GM19397 (cell line): ENCODE data around the gene LCP2.

Experiments
- ATAC-seq: cut with Tn5 transposase; IDR thresholded peaks from one replicate; pipeline ENCODE4 v1.9.1; 2021; ENCODE audit warnings: mild to moderate bottlenecking, moderate library complexity; ENCODE audit not compliant: unreplicated experiment

The LCP2 gene

GRCh38 chr5:170220191-170220590 lies 77.4 kb downstream of the LCP2 start:
- ATAC-seq, result no peak

- ATAC-seq, result no peak
Measured at GRCh38 chr5:170219615-170220014, 78.0 kb downstream of the LCP2 start.

GRCh38 chr5:170218726-170219125 lies 78.9 kb downstream of the LCP2 start:
- no peak for ATAC-seq

GRCh38 chr5:170217831-170218230 lies 79.7 kb downstream of the LCP2 start:
- no peak for ATAC-seq

- no peak for ATAC-seq
Measured at GRCh38 chr5:170216257-170216864, 81.2 kb downstream of the LCP2 start.

GRCh38 chr5:170211575-170212334 lies 85.8 kb downstream of the LCP2 start:
- no peak for ATAC-seq

GRCh38 chr5:170206958-170207357 lies 90.6 kb downstream of the LCP2 start:
- ATAC-seq, result no peak

- ATAC-seq, result no peak
Measured at GRCh38 chr5:170206216-170206615, 91.4 kb downstream of the LCP2 start.

- no peak for ATAC-seq
Measured at GRCh38 chr5:170204202-170204601, 93.4 kb downstream of the LCP2 start.

- ATAC-seq, result no peak
Measured at GRCh38 chr5:170202117-170202516, 95.5 kb downstream of the LCP2 start.

- ATAC-seq, result no peak
Measured at GRCh38 chr5:170201311-170201710, 96.3 kb downstream of the LCP2 start.

- ATAC-seq, result no peak
Measured at GRCh38 chr5:170200876-170201275, 96.7 kb downstream of the LCP2 start.
